ENCODE results near the gene LRRFIP2.
A peak's percentile ranks its signal among the peaks of the same experiment; 100 is the strongest.
"Not testable (repeated sequence)": the region's sequence is repeated elsewhere in the genome, so short reads cannot be mapped to it uniquely, and the experiment has no call there.

Gene LRRFIP2

GRCh38 chr3:37189109-37189508, 14.7 kb upstream of the LRRFIP2 start:
- DNase-seq: no peak

DNA sequence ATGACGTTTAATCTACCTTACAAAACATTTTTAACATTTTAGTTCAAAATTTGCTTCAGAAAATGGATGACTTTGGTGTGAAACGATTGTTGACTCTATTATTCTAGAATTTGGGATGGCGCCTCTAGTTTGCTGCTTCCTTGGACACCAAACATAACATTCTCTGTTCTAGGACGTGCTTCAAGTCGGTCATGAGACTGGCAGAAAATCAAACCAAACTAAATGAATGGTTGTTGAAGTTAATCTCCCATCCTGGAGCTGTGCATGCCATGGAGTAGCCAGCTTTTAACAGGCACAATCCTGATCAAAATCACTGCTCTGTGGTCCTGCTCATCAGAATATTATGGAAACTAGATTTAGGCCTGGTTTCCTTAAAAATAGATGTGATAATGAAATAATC, 9.6 kb upstream of the LRRFIP2 start:
- DNase-seq: peak in 35 of 56 donors; percentile 1 to 81 (median 27)

- DNase-seq: peak in 5 of 56 donors; percentile 3 to 37 (median 17)
Measured at GRCh38 chr3:37183375-37183831, 9.0 kb upstream of the LRRFIP2 start.

DNA sequence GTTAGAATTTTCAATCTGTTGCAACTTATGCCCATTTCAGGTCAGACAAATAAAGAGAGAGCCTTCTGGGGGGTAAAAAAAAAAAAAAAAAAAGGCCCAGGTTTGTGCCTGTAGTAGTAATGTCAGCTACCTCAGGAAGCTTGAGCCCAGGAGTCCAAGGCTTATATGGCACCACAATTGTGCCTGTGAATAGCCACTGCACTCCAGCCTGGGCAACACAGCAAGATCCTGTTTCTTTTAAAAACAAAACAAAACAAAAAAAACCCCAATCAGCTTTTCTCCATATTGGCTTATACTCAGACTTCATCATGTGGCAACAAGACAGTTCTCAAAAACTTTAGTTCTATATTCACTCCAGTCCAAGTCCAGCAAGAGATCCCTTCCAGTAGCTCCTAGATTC, 8.4 kb upstream of the LRRFIP2 start:
- DNase-seq: no peak

DNA sequence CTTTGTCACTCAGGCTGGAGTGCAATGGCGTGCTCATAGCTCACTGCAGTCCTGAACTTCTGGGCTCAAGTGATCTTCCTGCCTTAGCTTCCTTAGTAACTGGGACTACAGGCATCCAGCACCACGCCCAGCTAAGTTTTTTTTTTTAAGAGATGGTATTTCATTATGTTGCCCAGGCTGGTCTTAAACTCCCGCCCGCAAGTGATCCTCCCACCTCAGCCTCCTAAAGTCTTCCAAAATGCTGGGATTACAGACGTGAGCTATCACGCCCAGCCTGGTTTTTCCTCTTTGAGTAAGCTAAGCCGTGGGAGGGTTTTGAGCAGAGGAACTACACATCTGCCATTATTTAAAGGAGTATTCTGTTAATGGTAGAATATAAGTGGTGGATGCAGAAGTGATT, 7.4 kb upstream of the LRRFIP2 start:
- DNase-seq: no peak

DNA sequence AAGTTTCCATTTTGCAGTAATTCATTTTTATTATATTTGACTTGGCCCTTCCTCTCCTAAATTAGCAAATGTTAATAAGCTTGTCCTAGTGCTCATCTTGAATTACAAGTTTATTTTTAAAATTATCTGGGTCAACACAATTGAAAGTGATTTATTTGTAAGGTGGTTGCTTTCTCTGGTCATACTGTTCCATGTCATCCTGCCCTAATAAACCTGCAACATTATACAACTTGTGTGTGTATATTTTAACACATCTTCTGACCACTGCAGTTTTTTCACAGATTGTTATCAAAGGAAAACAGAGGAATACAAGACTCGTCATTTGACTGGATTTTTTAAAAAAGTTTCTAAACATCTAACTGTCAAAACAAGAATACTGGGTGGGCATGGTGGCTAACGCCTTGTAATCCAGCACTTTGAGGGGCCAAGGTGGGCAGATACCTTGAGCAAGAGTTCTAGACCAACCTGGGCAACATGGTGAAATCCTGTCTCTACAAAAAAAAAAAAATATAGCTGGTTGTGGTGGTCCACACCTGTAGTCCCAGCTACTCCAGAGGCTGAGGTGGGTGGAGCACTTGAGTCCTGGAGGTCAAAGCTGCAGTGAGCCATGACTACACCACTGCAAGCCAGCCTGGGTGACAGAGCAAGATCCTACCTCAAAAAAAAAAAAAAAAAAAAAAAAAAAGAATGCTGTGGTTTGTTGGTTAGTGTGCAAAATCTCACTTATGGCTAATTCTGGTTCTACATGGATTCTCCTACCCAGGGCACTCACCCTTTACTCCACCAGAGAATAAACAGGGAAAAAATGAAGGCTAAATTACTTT, 5.0 kb upstream of the LRRFIP2 start:
- no peak for DNase-seq

DNA sequence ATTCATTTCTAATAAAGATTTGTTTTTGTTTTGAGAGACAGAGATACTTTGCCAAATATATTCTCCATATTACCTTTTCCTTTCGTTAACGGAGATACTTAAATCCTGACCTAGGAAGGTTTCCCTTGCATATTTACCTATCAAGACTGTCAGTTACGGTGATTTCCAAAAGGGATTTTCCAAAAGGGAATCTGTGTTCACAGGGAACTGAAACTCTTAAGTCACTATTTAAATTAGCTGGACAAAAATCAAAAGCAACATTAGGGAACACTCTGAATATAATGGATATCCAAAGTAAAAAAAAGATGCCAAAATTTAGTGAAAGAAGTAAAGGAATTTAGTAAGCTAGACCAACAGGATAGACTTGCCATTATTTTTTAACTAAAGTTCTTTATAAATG, 576 bp downstream of the LRRFIP2 start:
- DNase-seq: no peak

DNA sequence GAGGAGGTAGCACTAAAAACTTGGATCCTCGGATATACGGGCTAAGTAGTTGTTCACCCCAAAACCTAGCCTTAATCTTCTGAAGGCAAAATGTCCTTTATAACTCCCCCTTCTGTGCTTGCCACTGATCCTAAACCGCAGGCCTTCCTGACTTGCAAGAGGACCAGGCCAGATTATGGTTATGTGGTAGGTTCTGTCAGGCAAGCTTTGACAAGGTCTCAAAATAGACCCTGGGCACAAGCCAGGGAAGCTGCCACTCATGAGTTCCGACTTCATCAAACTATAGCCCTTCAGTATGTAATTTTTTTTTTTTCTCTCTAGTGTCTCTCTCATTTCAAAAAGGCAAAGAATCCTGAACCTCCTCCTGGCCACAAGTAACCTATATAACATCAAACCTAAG, 3.2 kb downstream of the LRRFIP2 start:
- no peak for DNase-seq

- DNase-seq: no peak
Measured at GRCh38 chr3:37170513-37170912, 3.9 kb downstream of the LRRFIP2 start.

- DNase-seq: no peak
Measured at GRCh38 chr3:37170060-37170459, 4.3 kb downstream of the LRRFIP2 start.

- no peak for DNase-seq
Measured at GRCh38 chr3:37168896-37169295, 5.5 kb downstream of the LRRFIP2 start.

GRCh38 chr3:37163262-37164015, 10.9 kb downstream of the LRRFIP2 start:
- no peak for DNase-seq

DNA sequence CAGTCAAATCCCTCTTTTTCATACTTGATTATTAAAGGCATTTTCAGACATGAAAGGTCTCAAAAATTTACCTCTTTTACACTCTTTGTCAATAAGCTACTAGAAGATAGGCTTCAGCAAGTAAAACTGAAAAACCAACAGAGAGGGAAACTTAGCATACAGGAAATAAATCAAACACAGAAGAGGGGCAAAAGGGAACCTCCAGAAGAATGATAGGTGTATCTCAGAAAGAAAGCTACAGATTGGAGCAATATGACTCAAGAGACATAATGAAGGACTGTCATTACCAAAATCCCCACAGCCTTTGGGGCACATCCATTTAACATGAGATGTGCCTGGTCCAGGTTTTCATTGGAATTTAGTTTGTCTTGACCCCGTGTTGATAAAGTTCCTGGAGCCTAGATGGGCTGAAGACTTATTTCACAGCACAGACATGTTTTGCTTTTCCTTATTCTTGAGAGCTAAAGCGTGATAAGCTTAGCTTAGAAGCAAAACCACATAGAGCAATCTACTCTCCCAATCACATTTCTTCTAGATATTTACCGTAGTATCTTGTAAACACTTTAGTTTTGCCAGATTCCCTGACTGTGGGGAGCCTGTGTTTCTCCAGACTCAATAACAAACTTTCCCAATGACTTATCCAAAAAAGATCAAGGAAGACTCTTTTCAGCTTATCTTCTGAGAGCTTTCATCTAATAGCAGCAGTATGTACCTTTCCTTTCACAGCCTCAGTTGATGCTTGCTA, 11.7 kb downstream of the LRRFIP2 start:
- no peak for DNase-seq

- DNase-seq: no peak
Measured at GRCh38 chr3:37161351-37161750, 13.0 kb downstream of the LRRFIP2 start.

DNA sequence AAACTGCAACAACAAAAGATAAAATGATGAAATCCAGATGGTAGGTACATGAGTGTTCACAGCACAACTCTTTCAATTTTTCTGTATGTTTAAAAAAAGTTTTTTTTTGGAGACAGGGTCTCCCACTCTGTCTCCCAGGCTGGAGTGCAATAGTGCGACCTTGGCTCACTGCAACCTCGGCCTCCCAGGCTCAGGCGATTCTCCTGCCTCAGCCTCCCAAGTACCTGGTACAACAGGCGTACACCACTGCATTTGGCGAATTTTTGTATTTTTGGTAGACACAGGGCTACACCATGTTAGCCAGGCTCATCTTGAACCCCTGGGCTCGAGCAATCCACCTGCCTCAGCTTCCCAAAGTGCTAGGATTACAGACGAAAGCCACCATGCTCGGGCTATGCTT, 18.6 kb downstream of the LRRFIP2 start:
- DNase-seq: no peak

GRCh38 chr3:37154668-37155314, 19.6 kb downstream of the LRRFIP2 start:
- no peak for DNase-seq

- no peak for DNase-seq
Measured at GRCh38 chr3:37150621-37151020, 23.8 kb downstream of the LRRFIP2 start.

GRCh38 chr3:37149257-37149656, 25.1 kb downstream of the LRRFIP2 start:
- DNase-seq: no peak

- no peak for DNase-seq
Measured at GRCh38 chr3:37148208-37148607, 26.2 kb downstream of the LRRFIP2 start.

DNA sequence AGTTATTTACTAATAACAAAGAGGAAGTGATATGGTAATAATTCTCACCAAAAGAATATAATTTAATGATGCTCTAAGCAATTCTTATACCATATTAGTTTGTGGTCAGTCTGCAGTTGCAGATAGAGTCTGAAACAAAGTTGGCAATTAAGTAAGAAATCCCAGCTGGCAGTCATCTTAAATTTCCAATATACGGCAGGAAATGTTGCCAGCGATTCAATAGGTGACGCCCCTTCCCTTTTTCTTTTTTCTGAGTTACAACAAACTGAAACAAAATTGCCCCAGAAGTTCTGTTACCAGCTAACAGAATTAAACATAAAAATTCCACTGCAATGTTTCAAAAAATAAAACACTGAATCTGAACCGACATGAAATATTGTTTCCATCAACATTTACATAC, 26.7 kb downstream of the LRRFIP2 start:
- no peak for DNase-seq

- not testable (repeated sequence) for DNase-seq
Measured at GRCh38 chr3:37146927-37147326, 27.5 kb downstream of the LRRFIP2 start.
